Epithelial cell of proximal tubule (primary cell): ENCODE results near the gene BAAT. TPM values are rescaled to one million over a fixed set of nuclear protein-coding genes. Genes with fewer than 3 reads are reported as not detected.

Experiments used
- DNase-seq: peaks from one replicate; pipeline ENCODE4 v3.0.0-alpha.2; 2011; ENCODE audit warnings: low read depth
- H3K4me3 ChIP-seq: 2 replicates; pipeline ENCODE4 v1.5.1; 2011; ENCODE audit warnings: low read depth, mild to moderate bottlenecking, low read length
- total RNA-seq: library from RNA; depleted of rRNA; stranded (reverse); fragments of >200 nt; gene quantifications from 2 replicates; pipeline ENCODE4 v1.2.3, GENCODE V29; 2015
- TF ChIP-seq, protein P1 (sequence below): conservative IDR thresholded peaks from 2 replicates; pipeline ENCODE4 v1.5.1; 2012; ENCODE audit warnings: low read depth, mild to moderate bottlenecking, low read length

The BAAT gene
- total RNA-seq, 1 donor from 2014 or later, result not detected

DNA sequence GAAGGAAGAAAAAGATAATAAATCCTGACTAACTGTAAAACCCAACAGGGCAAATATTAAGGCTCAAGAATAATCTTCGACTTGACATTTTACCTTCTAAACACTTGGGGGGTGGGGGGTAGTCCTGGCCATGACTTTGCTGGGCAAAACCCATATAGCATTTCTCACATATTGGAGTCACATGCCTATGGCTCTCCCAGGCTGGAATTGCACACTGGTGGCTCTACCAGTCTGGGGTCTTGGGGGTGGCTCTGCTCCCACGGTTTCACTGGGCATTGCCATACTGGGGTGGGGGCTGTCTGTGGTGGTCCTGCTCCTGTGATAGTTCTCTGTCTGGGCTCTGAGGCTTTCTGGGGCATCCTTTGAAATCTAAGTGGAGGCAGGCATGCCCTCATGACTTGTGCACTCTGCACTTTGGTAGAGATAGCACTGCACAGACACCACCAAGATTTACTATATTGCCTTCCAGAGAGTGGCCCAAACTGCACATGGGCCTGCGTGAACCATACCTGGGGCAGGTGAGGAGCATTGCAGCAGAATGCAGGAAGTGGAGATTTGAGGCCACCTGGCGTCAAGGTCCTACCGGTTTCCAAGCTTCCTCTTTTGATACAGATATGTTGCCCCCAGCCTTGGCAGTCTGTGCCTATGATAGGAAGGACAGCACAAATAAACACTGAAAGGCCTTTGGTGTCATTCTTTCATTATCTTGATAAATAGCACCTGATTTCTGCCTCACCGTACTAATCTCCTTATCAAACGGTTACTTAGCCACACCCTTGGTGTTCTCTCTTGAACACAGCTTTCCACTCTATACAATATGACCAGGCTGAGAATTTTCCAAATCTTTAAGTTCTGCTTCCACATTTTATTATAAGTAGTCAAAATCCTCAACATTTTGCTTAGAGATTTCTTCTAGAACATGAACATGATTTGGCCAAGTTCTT is 29.8 kb downstream of the BAAT start:
- DNase-seq, result no peak
- TF ChIP-seq, protein P1, sequence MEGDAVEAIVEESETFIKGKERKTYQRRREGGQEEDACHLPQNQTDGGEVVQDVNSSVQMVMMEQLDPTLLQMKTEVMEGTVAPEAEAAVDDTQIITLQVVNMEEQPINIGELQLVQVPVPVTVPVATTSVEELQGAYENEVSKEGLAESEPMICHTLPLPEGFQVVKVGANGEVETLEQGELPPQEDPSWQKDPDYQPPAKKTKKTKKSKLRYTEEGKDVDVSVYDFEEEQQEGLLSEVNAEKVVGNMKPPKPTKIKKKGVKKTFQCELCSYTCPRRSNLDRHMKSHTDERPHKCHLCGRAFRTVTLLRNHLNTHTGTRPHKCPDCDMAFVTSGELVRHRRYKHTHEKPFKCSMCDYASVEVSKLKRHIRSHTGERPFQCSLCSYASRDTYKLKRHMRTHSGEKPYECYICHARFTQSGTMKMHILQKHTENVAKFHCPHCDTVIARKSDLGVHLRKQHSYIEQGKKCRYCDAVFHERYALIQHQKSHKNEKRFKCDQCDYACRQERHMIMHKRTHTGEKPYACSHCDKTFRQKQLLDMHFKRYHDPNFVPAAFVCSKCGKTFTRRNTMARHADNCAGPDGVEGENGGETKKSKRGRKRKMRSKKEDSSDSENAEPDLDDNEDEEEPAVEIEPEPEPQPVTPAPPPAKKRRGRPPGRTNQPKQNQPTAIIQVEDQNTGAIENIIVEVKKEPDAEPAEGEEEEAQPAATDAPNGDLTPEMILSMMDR, result no peak
- H3K4me3 ChIP-seq, result no peak overlapping the region

DNA sequence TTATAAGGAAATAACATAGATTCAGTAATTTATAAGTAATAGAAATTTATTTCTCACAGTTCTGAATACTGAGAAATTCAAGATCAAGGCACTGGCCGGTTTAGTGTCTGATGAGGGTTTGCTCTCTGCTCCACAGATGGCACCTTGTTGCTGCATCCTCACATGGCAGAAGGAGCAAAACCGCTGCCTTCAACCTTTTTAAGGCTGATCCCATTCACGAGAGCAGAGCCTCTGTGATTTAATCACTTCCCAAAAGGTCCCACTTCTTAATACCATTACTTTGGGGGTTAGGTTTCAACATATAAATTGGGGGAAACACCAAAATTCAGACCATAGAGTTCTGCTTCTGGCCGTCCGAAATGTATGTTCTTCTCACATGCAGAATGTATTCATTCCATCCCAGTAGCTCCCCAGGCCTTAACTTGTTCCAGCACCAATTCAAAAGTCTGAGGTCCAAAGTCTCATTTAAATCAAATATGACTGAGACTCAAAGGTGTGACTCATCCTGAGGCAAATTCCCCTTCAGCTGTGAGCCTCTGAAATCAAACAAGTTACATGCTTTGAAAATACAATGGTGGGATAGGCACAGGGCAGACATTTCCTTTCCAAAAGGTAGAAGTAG is 30.6 kb downstream of the BAAT start:
- TF ChIP-seq, protein P1, result no peak
- DNase-seq, result peak; percentile 15
- no peak overlapping the region for H3K4me3 ChIP-seq

DNA sequence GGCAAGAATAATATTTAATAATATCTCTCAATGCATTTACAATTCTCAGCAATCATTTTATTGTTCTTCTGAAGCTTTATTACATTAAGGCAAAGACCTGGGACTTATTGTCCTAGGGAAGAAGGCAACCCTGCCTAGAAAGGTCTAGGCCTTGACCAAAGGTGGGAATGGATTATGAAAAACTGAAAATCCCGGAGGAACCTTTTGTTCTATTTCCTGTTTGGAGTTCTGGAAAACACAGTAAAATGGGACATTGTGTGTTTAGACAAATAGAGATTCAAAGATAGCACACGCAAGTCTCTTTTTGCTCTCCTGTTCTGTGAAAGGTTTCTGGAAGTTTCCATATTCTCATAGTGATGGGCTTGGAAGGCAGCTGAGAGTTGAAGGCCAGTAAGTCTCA is 31.1 kb downstream of the BAAT start:
- TF ChIP-seq, protein P1, result no peak
- DNase-seq, result no peak
- H3K4me3 ChIP-seq, result no peak overlapping the region

DNA sequence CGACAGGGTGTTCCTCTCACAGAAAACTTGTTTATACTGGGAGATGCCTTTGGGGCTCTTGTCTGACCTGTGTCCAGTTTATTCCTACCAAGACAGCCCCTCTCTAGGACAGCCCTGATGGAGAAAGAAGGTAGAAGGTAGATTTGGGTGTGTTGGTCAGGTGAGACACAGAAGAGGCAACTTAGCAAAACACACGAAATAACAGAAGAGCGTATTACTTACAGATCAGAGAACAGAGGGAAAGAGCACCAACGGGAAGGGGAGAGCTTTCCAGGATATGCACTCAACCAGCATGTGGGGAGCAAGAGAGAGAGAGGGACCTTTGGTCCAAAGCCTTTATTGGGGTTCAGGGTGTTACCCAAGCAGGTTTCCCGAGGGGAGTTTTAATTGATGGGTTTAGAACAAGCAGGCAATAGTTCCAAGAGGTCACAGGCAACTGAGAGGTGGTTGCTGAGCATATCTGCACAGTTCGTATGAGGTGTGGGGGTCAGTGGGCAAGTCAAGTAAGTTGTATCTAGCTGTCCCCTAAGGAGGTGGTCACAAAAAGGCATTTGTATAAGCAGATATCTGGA is 31.8 kb downstream of the BAAT start:
- DNase-seq, result no peak
- no peak overlapping the region for H3K4me3 ChIP-seq
- TF ChIP-seq, protein P1, result no peak

DNA sequence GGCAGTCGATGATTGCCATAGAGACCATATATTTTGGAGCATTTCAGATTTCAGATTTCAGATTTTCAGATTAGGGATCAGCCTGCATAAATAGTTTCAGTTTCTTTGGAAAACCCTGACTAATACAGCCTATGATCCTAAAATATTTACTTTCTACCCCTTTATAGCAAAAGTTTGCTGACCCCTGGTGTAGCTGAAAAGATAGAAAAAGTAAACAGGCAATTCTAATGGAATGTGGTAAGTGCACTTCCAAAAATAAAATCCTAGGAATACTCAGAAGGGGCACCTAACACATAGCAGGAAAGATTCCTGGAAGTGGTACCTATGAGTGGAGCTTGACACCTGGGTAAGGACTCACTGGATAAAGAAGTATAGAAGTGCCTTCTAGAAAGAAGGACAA is 34.5 kb downstream of the BAAT start:
- DNase-seq, result no peak
- TF ChIP-seq, protein P1, result no peak
- H3K4me3 ChIP-seq, result no peak overlapping the region

DNA sequence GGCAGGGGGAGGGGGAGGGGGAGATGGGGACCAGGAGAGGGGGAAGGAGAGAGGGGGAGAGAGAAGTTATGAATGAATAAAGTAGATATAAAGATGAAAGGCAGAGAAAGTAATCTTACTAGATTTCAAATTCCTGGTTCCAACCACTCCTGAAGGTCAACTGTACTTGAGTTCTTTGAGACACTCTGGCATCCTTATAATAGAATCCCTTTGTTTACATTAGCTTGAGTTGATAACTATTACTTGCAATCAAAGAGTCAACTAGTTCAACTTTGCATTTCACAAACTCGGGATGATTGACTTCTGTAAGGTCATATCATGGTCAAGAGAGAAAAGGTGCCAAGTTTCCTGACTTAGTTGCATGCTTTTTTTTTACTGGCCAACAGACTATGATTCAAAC is 42.2 kb downstream of the BAAT start:
- TF ChIP-seq, protein P1, result no peak
- H3K4me3 ChIP-seq, result no peak overlapping the region

More for the DNA sequence above, 42.2 kb downstream of the BAAT start:
- DNase-seq, result no peak
